Stimulated activated CD4-positive, alpha-beta T cell treated with anti-CD3 and anti-CD28 coated beads, Interleukin-12 subunit alpha, Interleukin-12 subunit beta, amount 100 ng/mL, for 4 hours (primary cell): ENCODE results near the gene IP6K3.

Experiments used
- DNase-seq: peaks from one replicate; pipeline ENCODE4 v3.0.0-alpha.2; 2020

Gene IP6K3

GRCh38 chr6:33758815-33759216, 12.1 kb upstream of the IP6K3 start:
- no peak for DNase-seq

GRCh38 chr6:33757906-33758305, 11.2 kb upstream of the IP6K3 start:
- DNase-seq = no peak

- DNase-seq = no peak
Observed at GRCh38 chr6:33757113-33757512, 10.4 kb upstream of the IP6K3 start.

- DNase-seq = no peak
Observed at GRCh38 chr6:33756211-33756954, 9.7 kb upstream of the IP6K3 start.

GRCh38 chr6:33755070-33755869, 8.6 kb upstream of the IP6K3 start:
- DNase-seq = no peak

GRCh38 chr6:33754222-33754621, 7.5 kb upstream of the IP6K3 start:
- no peak for DNase-seq

- DNase-seq = no peak
Observed at GRCh38 chr6:33752646-33753015, 5.9 kb upstream of the IP6K3 start.

GRCh38 chr6:33751771-33752645, 5.3 kb upstream of the IP6K3 start:
- DNase-seq = no peak

GRCh38 chr6:33750244-33750991, 3.7 kb upstream of the IP6K3 start:
- no peak for DNase-seq

- DNase-seq = no peak
Observed at GRCh38 chr6:33749401-33749800, 2.7 kb upstream of the IP6K3 start.

GRCh38 chr6:33748841-33749240, 2.1 kb upstream of the IP6K3 start:
- no peak for DNase-seq

- no peak for DNase-seq
Observed at GRCh38 chr6:33747823-33748222, 1.1 kb upstream of the IP6K3 start.

- no peak for DNase-seq
Observed at GRCh38 chr6:33746036-33746600, 587 bp downstream of the IP6K3 start.

GRCh38 chr6:33745548-33745947, 1.2 kb downstream of the IP6K3 start:
- DNase-seq = no peak

- no peak for DNase-seq
Observed at GRCh38 chr6:33744895-33745546, 1.7 kb downstream of the IP6K3 start.

GRCh38 chr6:33744001-33744848, 2.5 kb downstream of the IP6K3 start:
- peak; percentile 68 for DNase-seq

- no peak for DNase-seq
Observed at GRCh38 chr6:33742837-33743236, 3.9 kb downstream of the IP6K3 start.

- no peak for DNase-seq
Observed at GRCh38 chr6:33742092-33742491, 4.6 kb downstream of the IP6K3 start.

- no peak for DNase-seq
Observed at GRCh38 chr6:33740794-33741193, 5.9 kb downstream of the IP6K3 start.

- DNase-seq = no peak
Observed at GRCh38 chr6:33740204-33740608, 6.5 kb downstream of the IP6K3 start.

GRCh38 chr6:33739571-33739970, 7.1 kb downstream of the IP6K3 start:
- no peak for DNase-seq
